Fibroblast of skin of scalp (primary cell): ENCODE data around the gene EEF2KMT.
"Not testable (repeated sequence)": the region's sequence is repeated elsewhere in the genome, so short reads cannot be mapped to it uniquely, and the experiment has no call there.

Experiments used
- DNase-seq: peaks from one replicate; pipeline ENCODE4 v3.0.0-alpha.2; 2013

EEF2KMT gene

GRCh38 chr16:5070431-5071186 is 27.0 kb downstream of the EEF2KMT start:
- no peak for DNase-seq

DNA sequence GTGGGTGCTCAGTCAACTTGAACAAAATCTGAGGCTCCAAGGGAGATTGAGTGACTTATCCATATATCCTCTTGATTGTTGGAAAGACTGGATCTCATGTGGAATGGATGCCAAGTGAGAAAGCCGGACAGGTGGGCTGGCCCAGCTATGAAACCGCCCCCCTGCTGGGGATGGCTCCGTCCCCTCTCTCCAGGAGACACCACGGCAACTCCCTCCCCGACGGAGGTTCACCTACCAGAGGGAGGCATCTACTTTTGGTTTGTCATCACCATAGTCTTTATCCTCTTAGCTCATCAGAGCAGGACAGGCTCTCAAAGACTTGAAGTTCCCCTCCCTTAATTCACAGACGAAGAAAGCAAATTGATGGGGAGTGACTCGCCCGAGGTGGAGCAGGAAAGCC is 27.7 kb downstream of the EEF2KMT start:
- DNase-seq: no peak

DNA sequence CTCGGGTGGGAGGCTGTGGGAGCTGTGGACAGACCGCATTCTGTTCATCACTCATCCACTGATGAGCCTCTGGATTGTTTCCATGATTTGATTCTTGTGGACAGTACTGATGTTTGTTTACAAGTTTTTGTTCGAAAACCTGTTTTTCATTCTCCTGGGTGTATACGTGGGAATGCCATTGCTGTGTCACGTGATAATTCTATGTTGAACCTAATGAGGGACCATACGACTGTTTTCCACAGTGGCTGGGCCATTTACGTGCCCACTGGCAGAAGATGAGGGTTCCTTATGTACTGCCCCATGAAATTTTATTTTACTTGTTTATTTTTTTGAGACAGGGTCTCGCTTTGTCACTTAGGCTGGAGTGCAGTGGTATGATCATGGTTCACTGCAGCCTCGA is 28.5 kb downstream of the EEF2KMT start:
- no peak for DNase-seq

DNA sequence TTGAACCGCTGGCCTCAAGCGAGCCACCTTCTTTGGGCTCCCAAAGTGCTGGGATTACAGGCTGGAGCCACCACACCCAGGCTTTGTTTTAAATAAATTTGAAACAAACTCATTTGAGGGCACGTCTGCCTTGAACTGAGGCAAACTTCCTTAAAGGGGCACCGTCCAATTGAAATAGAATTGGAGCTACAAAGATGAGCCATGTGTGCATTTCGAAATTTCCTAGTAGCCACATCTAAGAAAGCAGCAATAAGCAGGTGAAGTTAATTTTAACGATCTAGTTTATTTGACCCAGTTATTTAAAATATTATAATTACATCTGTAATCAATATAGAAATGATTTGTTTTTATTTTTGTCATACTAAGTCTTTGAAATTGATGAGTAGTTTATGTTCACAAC is 31.1 kb downstream of the EEF2KMT start:
- no peak for DNase-seq

DNA sequence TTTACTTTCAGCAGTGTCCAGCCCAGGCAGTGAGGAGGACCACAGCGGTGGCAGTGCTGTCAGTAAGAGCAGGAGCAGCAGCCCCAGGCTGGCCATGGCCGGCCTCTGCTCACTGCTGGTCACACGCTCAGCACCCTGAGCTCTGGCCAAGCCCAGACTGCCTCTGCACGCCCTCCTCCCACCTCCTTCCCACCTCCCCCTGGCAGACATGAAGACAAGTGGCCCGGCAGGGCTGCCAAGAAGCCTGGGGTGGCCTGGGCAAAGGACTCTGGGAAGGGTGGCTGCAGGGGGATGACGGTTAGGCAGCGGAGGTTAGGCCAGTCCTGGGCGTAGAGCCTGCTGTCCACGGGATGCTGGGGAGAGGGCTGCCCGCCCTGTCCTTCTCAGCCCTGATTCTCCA is 31.8 kb downstream of the EEF2KMT start, which contains the start of gene C16orf89:
TSS of gene C16orf89 (minus strand) at position 144 of the 400 bp plus-strand sequence. CDS start at position 96, 48 bp downstream.
- no peak for DNase-seq

- no peak for DNase-seq
Measured at GRCh38 chr16:5065326-5065725, 32.3 kb downstream of the EEF2KMT start.

DNA sequence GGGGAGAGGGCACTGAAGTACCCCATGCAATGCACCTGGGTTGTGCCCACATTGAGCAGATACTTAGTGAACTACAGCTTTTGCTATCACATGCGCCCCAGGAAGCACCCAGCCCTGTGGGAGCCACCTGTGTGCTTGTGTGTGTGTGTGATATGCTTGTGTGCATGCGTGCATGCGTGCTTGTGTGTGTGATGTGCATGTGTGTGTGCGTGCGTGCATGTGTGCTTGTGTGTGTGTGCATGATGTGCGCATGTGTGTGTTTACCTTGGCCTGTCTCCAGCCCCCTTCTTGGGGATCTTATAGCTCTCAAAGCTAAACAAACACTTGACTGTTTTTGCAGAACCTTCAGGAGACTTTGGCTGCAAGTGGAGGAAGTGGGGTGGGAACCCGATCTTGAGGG is 32.7 kb downstream of the EEF2KMT start:
- no peak for DNase-seq

DNA sequence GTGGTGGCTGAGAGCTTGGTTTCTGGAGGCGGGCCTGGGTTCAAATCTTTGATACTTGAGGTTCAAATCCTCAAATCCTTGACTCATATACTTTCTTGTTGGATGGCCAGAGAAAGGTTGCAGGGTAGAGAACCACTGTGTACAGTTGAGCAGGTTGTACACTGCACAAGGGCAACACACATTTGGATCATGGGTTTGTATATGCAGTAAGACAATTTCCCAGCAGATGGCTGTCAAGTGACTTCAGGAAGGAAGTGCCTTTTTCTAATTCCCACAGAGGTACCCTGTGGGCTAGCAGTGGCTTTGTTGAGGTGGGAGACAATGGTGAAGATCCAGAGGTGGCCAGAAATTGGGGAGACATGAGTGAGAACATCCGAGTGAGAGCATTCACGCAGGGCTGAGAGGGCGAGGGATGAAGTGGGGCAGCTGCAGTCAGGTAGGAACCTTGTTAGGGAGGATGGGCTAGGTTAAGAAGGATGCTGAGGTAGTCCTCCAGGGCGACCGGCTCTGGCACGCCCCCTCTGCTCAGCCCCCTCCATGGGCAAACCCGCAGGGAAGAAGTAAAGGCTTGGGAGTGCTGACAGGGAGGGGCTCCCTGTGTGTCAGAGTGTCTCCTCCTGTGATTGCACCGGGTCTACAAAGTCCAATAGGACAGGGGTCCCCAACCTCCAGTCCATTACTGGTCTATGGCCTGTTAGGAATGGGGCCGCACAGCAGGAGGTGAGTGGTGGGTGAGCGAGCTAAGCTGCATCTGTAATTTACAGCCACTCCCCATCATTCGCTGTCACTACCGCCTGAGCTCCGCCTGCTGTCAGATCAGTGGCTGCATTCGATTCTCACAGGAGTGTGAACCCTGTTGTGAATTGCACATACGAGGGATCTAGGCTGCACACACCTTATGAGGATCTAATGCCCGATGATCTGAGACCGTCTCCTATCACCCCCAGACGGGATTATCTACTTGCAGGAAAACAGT is 34.5 kb downstream of the EEF2KMT start:
- DNase-seq: no peak

GRCh38 chr16:5062051-5062450 is 35.5 kb downstream of the EEF2KMT start:
- DNase-seq: no peak

- no peak for DNase-seq
Measured at GRCh38 chr16:5060073-5060641, 37.4 kb downstream of the EEF2KMT start.

- DNase-seq: no peak
Measured at GRCh38 chr16:5059386-5060072, 38.1 kb downstream of the EEF2KMT start.

- peak; percentile 62 for DNase-seq
Measured at GRCh38 chr16:5058476-5058875, 39.1 kb downstream of the EEF2KMT start.

DNA sequence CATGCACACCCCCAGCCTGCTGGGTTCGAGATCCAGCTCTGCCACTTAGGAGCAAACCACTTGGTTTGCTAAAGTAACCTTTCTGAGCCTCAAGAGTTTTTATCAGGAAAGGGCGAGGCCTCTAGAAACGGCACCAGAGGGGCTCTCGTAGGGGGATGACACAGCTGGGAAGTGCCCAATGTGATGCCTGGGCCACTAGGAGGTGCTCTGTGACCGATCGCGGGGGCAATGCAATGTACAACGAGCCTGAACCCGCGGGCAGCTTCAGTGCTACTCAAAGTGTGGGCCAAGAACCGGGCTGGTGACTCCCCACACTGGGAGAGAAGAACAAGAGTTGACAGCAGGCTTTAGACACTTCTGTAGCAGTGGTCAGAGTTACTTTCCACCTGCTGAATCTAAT is 41.2 kb downstream of the EEF2KMT start:
- no peak for DNase-seq

- DNase-seq: no peak
Measured at GRCh38 chr16:5054876-5055865, 42.4 kb downstream of the EEF2KMT start.

GRCh38 chr16:5046914-5047313 is 50.7 kb downstream of the EEF2KMT start:
- DNase-seq: no peak

GRCh38 chr16:5045499-5046115 is 52.0 kb downstream of the EEF2KMT start:
- no peak for DNase-seq

- not testable (repeated sequence) for DNase-seq
Measured at GRCh38 chr16:5044581-5044980, 53.0 kb downstream of the EEF2KMT start.

DNA sequence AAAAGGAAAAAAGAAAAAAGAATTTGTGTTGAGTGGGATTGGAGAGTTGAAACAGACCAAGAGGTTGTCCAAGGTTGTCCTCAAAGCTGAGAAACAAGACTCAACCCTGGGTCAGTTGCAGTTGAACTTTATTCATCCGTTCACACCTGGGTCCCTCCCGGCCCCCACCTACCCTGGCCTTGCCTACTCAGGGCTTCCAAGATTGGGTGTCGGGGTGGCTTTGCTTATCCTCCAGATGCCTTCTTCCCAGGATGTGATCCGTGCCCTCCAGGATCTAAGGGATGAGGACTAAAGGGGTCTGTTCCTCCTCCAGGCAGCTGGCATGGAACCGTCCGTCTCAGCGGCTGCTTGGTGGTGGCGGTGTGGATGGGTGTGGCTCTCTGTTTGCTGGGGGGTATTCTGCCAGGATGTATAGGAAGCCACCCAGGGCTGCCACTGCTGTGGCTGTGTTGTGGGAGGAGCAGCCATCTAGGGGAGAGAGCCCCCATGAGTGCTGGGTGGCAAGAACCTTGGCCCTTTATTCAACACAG is 53.5 kb downstream of the EEF2KMT start:
- DNase-seq: no peak

DNA sequence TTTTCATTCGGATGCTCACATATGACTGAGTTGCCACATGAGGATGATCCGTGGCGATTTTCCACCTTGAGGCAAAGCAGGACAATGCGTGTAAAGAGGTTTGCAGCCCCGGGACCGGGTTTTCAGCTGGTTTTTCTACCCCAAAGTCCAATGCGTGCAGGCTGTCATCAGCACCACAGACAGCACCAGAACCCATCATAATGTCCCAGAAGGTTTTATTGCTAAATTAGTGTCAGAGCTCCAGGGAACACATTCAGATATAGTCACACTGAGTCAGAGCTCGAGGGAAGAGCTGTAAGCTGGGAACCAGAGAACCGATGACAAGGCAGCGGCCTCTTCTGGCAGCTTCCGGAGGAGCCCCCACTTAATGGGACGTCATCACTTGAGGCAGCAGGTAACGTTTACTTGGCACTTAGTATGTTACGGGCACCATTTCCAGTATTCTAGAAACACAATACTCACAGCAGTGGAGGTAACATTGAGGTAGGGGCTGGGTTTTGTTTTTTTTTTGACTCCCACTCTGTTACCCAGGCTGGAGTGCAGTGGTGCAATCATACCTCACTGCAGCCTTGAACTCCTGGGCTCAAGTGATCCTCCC is 54.9 kb downstream of the EEF2KMT start:
- DNase-seq: peak; percentile 28

GRCh38 chr16:5041600-5042133 is 55.9 kb downstream of the EEF2KMT start:
- peak; percentile 15 for DNase-seq
